Sigmoid colon (tissue), 7 donors: ENCODE data around the gene FABP3. TPM values are rescaled to one million over a fixed set of nuclear protein-coding genes. Genes with fewer than 3 reads are reported as not detected.

ENCODE experiments used
- DNase-seq: peaks from one replicate; pipeline ENCODE4 v3.0.0-alpha.2; 2019
- H3K27ac ChIP-seq, 4 donors: fragments of 200-600 bp; sonication (generic); one replicate each; pipeline ENCODE4 v1.5.1; 2016 to 2019; ENCODE audit warnings: mild to moderate bottlenecking in 1 of 4
- H3K27me3 ChIP-seq, 3 donors: fragments of 200-600 bp; sonication (generic); one replicate each; pipeline ENCODE4 v1.5.1; 2019; ENCODE audit warnings: mild to moderate bottlenecking in 1 of 3
- H3K36me3 ChIP-seq, 4 donors: fragments of 200-600 bp; sonication (generic); one replicate each; pipeline ENCODE4 v1.5.1; 2016 to 2019
- H3K4me1 ChIP-seq, 4 donors: fragments of 200-600 bp; sonication (generic); one replicate each; pipeline ENCODE4 v1.5.1; 2017 to 2019
- H3K4me3 ChIP-seq, 4 donors: fragments of 200-600 bp; sonication (generic); one replicate each; pipeline ENCODE4 v1.5.1; 2017 to 2019; ENCODE audit warnings: mild to moderate bottlenecking in 2 of 4, moderate library complexity in 1 of 4
- H3K9me3 ChIP-seq, 4 donors: fragments of 200-600 bp in 3 of 4; sonication (generic) in 3 of 4; one replicate each; pipeline versions ENCODE4 v1.5.1 to v1.6.1; 2013 to 2019
- EP300 ChIP-seq, 4 donors: sonication (generic); formaldehyde crosslinking; IDR thresholded peaks; one replicate each; pipeline ENCODE4 v1.6.1; 2017; ENCODE audit warnings: antibody characterized with exemption in 4 of 4
- POLR2A ChIP-seq, 2 donors: fragments of 450-650 bp; IDR thresholded peaks; one replicate each; pipeline ENCODE4 v1.6.1; 2016; ENCODE audit warnings: antibody characterized with exemption in 2 of 2, mild to moderate bottlenecking in 2 of 2, moderate library complexity in 2 of 2
- POLR2AphosphoS5 ChIP-seq, 4 donors: sonication (generic); formaldehyde crosslinking; IDR thresholded peaks; one replicate each; pipeline ENCODE4 v1.6.1; 2017; ENCODE audit warnings: antibody characterized with exemption in 4 of 4
- WGBS, 2 donors: extraction: QIAGEN DNeasy Blood & Tissue Kit; methylation state at CpG; one replicate each; pipeline ENCODE4 v1.1.7; 2013; 5-methylcytosine and 5-hydroxymethylcytosine counted together
- intact Hi-C: fragments of 100-400 bp; cut with DNase I; formaldehyde crosslinking; loops from one replicate; pipeline ENCODE4 v1.15.1; 2023
- polyA plus RNA-seq, 3 donors: library from polyadenylated mRNA; stranded (reverse); fragments of 200-250 nt; gene quantifications; one replicate each; pipeline ENCODE4 v1.2.3, GENCODE V29; 2013
- total RNA-seq, 4 donors: library from RNA; depleted of rRNA; stranded (reverse); fragments of >200 nt; gene quantifications; one replicate each; pipeline ENCODE4 v1.1.0, GENCODE V29; 2016
- TF ChIP-seq, protein P1 (sequence below), 4 experiments: fragments of 450-650 bp in 3 of 4; fragments of 200-600 bp in 1 of 4; IDR thresholded peaks; one replicate each; pipeline ENCODE4 v1.5.1; 2016 to 2019; ENCODE audit warnings: antibody characterized with exemption in 4 of 4, mild to moderate bottlenecking in 3 of 4, moderate library complexity in 2 of 4
- donor health status: healthy with polysubstance abuse.
- donor health status: Bipolar disorder and iron deficiency.
- donor health status: healthy.

FABP3 gene
- total and polyA plus RNA-seq, 7 donors, result 6.4 to 31.2 (median 16.4) TPM

- Histone ChIP-seq H3K36me3 (peaks cover 0 to 19% (median 3%) of the 10 kb centered on the region in 4 donors), H3K4me1 (no peaks in the 10 kb centered on the region), H3K27me3 (no peaks in the 10 kb centered on the region), H3K4me3 (no peak overlapping the region), H3K9me3 (no peaks in the 10 kb centered on the region), H3K27ac (no peak overlapping the region)
- TF ChIP-seq, protein P1, sequence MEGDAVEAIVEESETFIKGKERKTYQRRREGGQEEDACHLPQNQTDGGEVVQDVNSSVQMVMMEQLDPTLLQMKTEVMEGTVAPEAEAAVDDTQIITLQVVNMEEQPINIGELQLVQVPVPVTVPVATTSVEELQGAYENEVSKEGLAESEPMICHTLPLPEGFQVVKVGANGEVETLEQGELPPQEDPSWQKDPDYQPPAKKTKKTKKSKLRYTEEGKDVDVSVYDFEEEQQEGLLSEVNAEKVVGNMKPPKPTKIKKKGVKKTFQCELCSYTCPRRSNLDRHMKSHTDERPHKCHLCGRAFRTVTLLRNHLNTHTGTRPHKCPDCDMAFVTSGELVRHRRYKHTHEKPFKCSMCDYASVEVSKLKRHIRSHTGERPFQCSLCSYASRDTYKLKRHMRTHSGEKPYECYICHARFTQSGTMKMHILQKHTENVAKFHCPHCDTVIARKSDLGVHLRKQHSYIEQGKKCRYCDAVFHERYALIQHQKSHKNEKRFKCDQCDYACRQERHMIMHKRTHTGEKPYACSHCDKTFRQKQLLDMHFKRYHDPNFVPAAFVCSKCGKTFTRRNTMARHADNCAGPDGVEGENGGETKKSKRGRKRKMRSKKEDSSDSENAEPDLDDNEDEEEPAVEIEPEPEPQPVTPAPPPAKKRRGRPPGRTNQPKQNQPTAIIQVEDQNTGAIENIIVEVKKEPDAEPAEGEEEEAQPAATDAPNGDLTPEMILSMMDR (IDR thresholded peaks at IDR 0.05), result no peak
- TF ChIP-seq EP300 (IDR thresholded peaks at IDR 0.05), result no peak
- TF ChIP-seq POLR2A (IDR thresholded peaks at IDR 0.05), result no peak
- TF ChIP-seq POLR2AphosphoS5 (IDR thresholded peaks at IDR 0.05), result no peak
- 98% methylated on average over 3 of the region's 3 CpGs for WGBS, 2 donors
- intact Hi-C loops, result no loop called here
- DNase-seq, result no peak
Measured at GRCh38 chr1:31324992-31325391, 47.9 kb downstream of the FABP3 start.

- TF ChIP-seq, protein P1 (IDR thresholded peaks at IDR 0.05), result no peak
- TF ChIP-seq POLR2A (IDR thresholded peaks at IDR 0.05) (no peak), POLR2AphosphoS5 (IDR thresholded peaks at IDR 0.05) (no peak), EP300 (IDR thresholded peaks at IDR 0.05) (no peak)
- Histone ChIP-seq H3K27me3 (no peaks in the 10 kb centered on the region), H3K27ac (no peak overlapping the region), H3K9me3 (no peaks in the 10 kb centered on the region), H3K4me3 (no peak overlapping the region), H3K36me3 (peaks cover 0 to 28% (median 3%) of the 10 kb centered on the region in 4 donors), H3K4me1 (no peaks in the 10 kb centered on the region)
- 96 to 97% methylated on average over 4 of the region's 4 CpGs for WGBS, 2 donors
- intact Hi-C loops, result no loop called here
- DNase-seq, result no peak
Measured at GRCh38 chr1:31324093-31324492, 48.8 kb downstream of the FABP3 start.

DNA sequence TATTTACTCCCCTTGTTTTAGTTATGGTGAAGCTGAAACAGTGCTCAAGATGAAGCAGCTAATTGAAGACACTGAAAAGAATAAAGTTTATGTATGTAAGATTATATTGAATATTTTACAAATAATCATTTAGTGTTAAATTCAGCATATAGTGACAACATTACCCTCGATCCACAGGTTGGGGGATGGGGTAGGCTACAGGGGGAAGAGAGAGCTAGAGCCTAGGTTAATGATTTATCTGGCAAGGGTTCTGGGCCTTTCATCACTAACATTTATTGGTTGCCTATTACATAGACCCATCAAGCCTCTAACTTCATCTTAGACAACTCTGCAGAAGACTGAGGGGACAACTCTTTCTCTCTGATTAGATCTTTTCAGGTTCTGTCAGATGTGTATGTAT, 54.7 kb downstream of the FABP3 start:
- no peaks in the 10 kb centered on the region for H3K9me3 ChIP-seq
- TF ChIP-seq EP300 (IDR thresholded peaks at IDR 0.05) (no peak), POLR2A (IDR thresholded peaks at IDR 0.05) (no peak), POLR2AphosphoS5 (IDR thresholded peaks at IDR 0.05) (no peak)
- TF ChIP-seq, protein P1 (IDR thresholded peaks at IDR 0.05), result no peak
- H3K4me3 ChIP-seq, result no peak overlapping the region
- H3K27me3 ChIP-seq, result no peaks in the 10 kb centered on the region
- peaks cover 0 to 70% (median 6%) of the 10 kb centered on the region in 4 donors for H3K36me3 ChIP-seq
- no peaks in the 10 kb centered on the region for H3K4me1 ChIP-seq
- H3K27ac ChIP-seq, result no peak overlapping the region
- intact Hi-C loops, result no loop called here
- no peak for DNase-seq
- 44 to 81% methylated on average over 1 of the region's 1 CpG for WGBS, 2 donors

- Histone ChIP-seq H3K4me3 (no peak overlapping the region), H3K27ac (no peak overlapping the region), H3K9me3 (no peaks in the 10 kb centered on the region), H3K4me1 (no peaks in the 10 kb centered on the region), H3K36me3 (peaks cover 0 to 91% (median 17%) of the 10 kb centered on the region in 4 donors), H3K27me3 (no peaks in the 10 kb centered on the region)
- intact Hi-C loops, result no loop called here
- no peak for DNase-seq
- TF ChIP-seq POLR2A (IDR thresholded peaks at IDR 0.05), result no peak
- no peak for TF ChIP-seq POLR2AphosphoS5 (IDR thresholded peaks at IDR 0.05)
- TF ChIP-seq, protein P1 (IDR thresholded peaks at IDR 0.05), result no peak
- 97 to 98% methylated on average over 3 of the region's 3 CpGs for WGBS, 2 donors
Measured at GRCh38 chr1:31315902-31316301, 57.0 kb downstream of the FABP3 start.

Other genes with a start within 250 kb of the FABP3 start
- gene NKAIN1, start 133.2 kb downstream of the FABP3 start, total RNA-seq, result 1 to 10 TPM in 1 of 4 donors, under 1 TPM in 2, not detected in 1; 0.28 to 1.4 (median 0.33) TPM
- under 1 TPM in 1 of 3 donors, not detected in 2; 0.36 TPM for gene NKAIN1, start 133.2 kb downstream of the FABP3 start, polyA plus RNA-seq
- 10 to 100 TPM; 19.4 to 36.4 (median 30.3) TPM for gene SNRNP40, start 76.3 kb downstream of the FABP3 start, total RNA-seq
- 10 to 100 TPM; 21.0 to 36.2 (median 23.4) TPM for gene SNRNP40, start 76.3 kb downstream of the FABP3 start, polyA plus RNA-seq
- gene ZCCHC17, start 76.0 kb downstream of the FABP3 start, total RNA-seq, result 10 to 100 TPM; 23.3 to 33.2 (median 25.7) TPM
- 10 to 100 TPM; 29.9 to 35.4 (median 31.7) TPM for gene ZCCHC17, start 76.0 kb downstream of the FABP3 start, polyA plus RNA-seq
- gene SERINC2, start 40.1 kb upstream of the FABP3 start, total RNA-seq, result under 1 TPM; 0.33 to 0.81 (median 0.63) TPM
- 100 to 1,000 TPM; 134 to 254 (median 219) TPM for gene SERINC2, start 40.1 kb upstream of the FABP3 start, polyA plus RNA-seq
- gene TINAGL1, start 203.4 kb upstream of the FABP3 start, total RNA-seq, result 100 to 1,000 TPM in 3 of 4 donors, 10 to 100 TPM in 1; 62.9 to 238 (median 132) TPM
- 10 to 100 TPM; 21.0 to 87.9 (median 40.9) TPM for gene TINAGL1, start 203.4 kb upstream of the FABP3 start, polyA plus RNA-seq
- not detected for gene HCRTR1, start 244.6 kb upstream of the FABP3 start, total RNA-seq
- under 1 TPM in 1 of 3 donors, not detected in 2; 0.03 TPM for gene HCRTR1, start 244.6 kb upstream of the FABP3 start, polyA plus RNA-seq